Mucosa of stomach (tissue), 1 donor: ENCODE data around the gene ACMSD.
"Not testable (repeated sequence)": the region's sequence is repeated elsewhere in the genome, so short reads cannot be mapped to it uniquely, and the experiment has no call there.

Source experiments
- H3K27me3 ChIP-seq: one replicate; pipeline ENCODE4 v1.7.0; 2013; ENCODE audit warnings: mild to moderate bottlenecking, low read length; ENCODE audit not compliant: control insufficient read depth, insufficient read depth
- H3K36me3 ChIP-seq: one replicate; pipeline ENCODE4 v1.7.0; 2013; ENCODE audit warnings: low read length; ENCODE audit not compliant: control insufficient read depth, insufficient read depth
- H3K4me1 ChIP-seq: one replicate; pipeline ENCODE4 v1.7.0; 2013; ENCODE audit warnings: mild to moderate bottlenecking, low read length; ENCODE audit not compliant: control insufficient read depth, insufficient read depth
- H3K4me3 ChIP-seq: one replicate; pipeline ENCODE4 v1.7.0; 2013; ENCODE audit warnings: low read length
- H3K9ac ChIP-seq: one replicate; pipeline ENCODE4 v1.7.0; 2013; ENCODE audit warnings: mild to moderate bottlenecking, low read length, moderate library complexity
- H3K9me3 ChIP-seq: one replicate; pipeline ENCODE4 v1.7.0; 2013; ENCODE audit warnings: mild to moderate bottlenecking, low read length, moderate library complexity; ENCODE audit not compliant: control insufficient read depth
- donor health status: Pancreatic carcinoma.

Gene ACMSD

GRCh38 chr2:134838143-134838620 lies at the start of gene ACMSD:
TSS of gene ACMSD (plus strand) at chr2:134838616. CDS start at chr2:134838683, 67 bp downstream.
- Histone ChIP-seq H3K9me3 (no peaks in the 10 kb centered on the region), H3K9ac (no peak within 1 kb of the TSS), H3K4me3 (no peak within 1 kb of the TSS), H3K36me3 (no peaks in the 10 kb centered on the region), H3K4me1 (peaks cover 4% of the 10 kb centered on the region), H3K27me3 (no peaks in the 10 kb centered on the region)

- H3K4me1 ChIP-seq, result peaks cover 7% of the 10 kb centered on the region
These were observed 47.9 kb upstream of the ACMSD start for GRCh38 chr2:134790487-134790886.

GRCh38 chr2:134791616-134792015 lies 46.8 kb upstream of the ACMSD start:
- Histone ChIP-seq H3K4me3 (no peak overlapping the region), H3K9me3 (no peaks in the 10 kb centered on the region), H3K4me1 (peaks cover 7% of the 10 kb centered on the region), H3K27me3 (no peaks in the 10 kb centered on the region), H3K9ac (no peak overlapping the region), H3K36me3 (no peaks in the 10 kb centered on the region)

More at GRCh38 chr2:134790487-134790886, 47.9 kb upstream of the ACMSD start:
- Histone ChIP-seq H3K9me3 (no peaks in the 10 kb centered on the region), H3K27me3 (no peaks in the 10 kb centered on the region), H3K9ac (no peak overlapping the region), H3K36me3 (no peaks in the 10 kb centered on the region), H3K4me3 (no peak overlapping the region)

GRCh38 chr2:134792186-134792585 lies 46.2 kb upstream of the ACMSD start:
- no peak overlapping the region for H3K9ac ChIP-seq
- no peaks in the 10 kb centered on the region for H3K36me3 ChIP-seq
- H3K4me1 ChIP-seq, result peaks cover 7% of the 10 kb centered on the region
- H3K27me3 ChIP-seq, result no peaks in the 10 kb centered on the region
- no peaks in the 10 kb centered on the region for H3K9me3 ChIP-seq
- no peak overlapping the region for H3K4me3 ChIP-seq

- H3K4me3 ChIP-seq, result no peak overlapping the region
- no peaks in the 10 kb centered on the region for H3K9me3 ChIP-seq
- no peaks in the 10 kb centered on the region for H3K36me3 ChIP-seq
- H3K27me3 ChIP-seq, result no peaks in the 10 kb centered on the region
- H3K9ac ChIP-seq, result no peak overlapping the region
- H3K4me1 ChIP-seq, result no peaks in the 10 kb centered on the region
These were observed 42.7 kb upstream of the ACMSD start for GRCh38 chr2:134795765-134796164.

- H3K4me1 ChIP-seq, result no peaks in the 10 kb centered on the region
- H3K4me3 ChIP-seq, result no peak overlapping the region
These were observed 42.0 kb upstream of the ACMSD start for GRCh38 chr2:134796373-134796772.

GRCh38 chr2:134799936-134800335 lies 38.5 kb upstream of the ACMSD start:
- Histone ChIP-seq H3K9ac (no peak overlapping the region), H3K4me1 (no peaks in the 10 kb centered on the region), H3K36me3 (no peaks in the 10 kb centered on the region), H3K4me3 (no peak overlapping the region), H3K27me3 (no peaks in the 10 kb centered on the region), H3K9me3 (no peaks in the 10 kb centered on the region)

More at GRCh38 chr2:134796373-134796772, 42.0 kb upstream of the ACMSD start:
- Histone ChIP-seq H3K9me3 (no peaks in the 10 kb centered on the region), H3K9ac (no peak overlapping the region), H3K36me3 (no peaks in the 10 kb centered on the region), H3K27me3 (no peaks in the 10 kb centered on the region)

GRCh38 chr2:134800341-134800740 lies 38.1 kb upstream of the ACMSD start:
- Histone ChIP-seq H3K27me3 (no peaks in the 10 kb centered on the region), H3K36me3 (no peaks in the 10 kb centered on the region), H3K4me3 (no peak overlapping the region), H3K4me1 (no peaks in the 10 kb centered on the region), H3K9ac (no peak overlapping the region), H3K9me3 (no peaks in the 10 kb centered on the region)

GRCh38 chr2:134803609-134804405 lies 34.6 kb upstream of the ACMSD start:
- H3K36me3 ChIP-seq, H3K4me1 ChIP-seq, H3K27me3 ChIP-seq, H3K9me3 ChIP-seq, H3K4me3 ChIP-seq, H3K9ac ChIP-seq: not testable (repeated sequence)

GRCh38 chr2:134815741-134816140 lies 22.7 kb upstream of the ACMSD start:
- no peaks in the 10 kb centered on the region for H3K27me3 ChIP-seq
- no peaks in the 10 kb centered on the region for H3K9me3 ChIP-seq
- H3K9ac ChIP-seq, result no peak overlapping the region
- H3K4me3 ChIP-seq, result no peak overlapping the region
- no peaks in the 10 kb centered on the region for H3K36me3 ChIP-seq
- peaks cover 15% of the 10 kb centered on the region for H3K4me1 ChIP-seq

- H3K4me1 ChIP-seq, result peaks cover 15% of the 10 kb centered on the region
- no peak overlapping the region for H3K4me3 ChIP-seq
- H3K27me3 ChIP-seq, result no peaks in the 10 kb centered on the region
- H3K9me3 ChIP-seq, result no peaks in the 10 kb centered on the region
- no peak overlapping the region for H3K9ac ChIP-seq
- no peaks in the 10 kb centered on the region for H3K36me3 ChIP-seq
These were observed 20.1 kb upstream of the ACMSD start for GRCh38 chr2:134818321-134818720.

GRCh38 chr2:134819334-134819733 lies 19.1 kb upstream of the ACMSD start:
- no peaks in the 10 kb centered on the region for H3K36me3 ChIP-seq
- H3K4me1 ChIP-seq, result peaks cover 15% of the 10 kb centered on the region
- H3K4me3 ChIP-seq, result no peak overlapping the region
- no peaks in the 10 kb centered on the region for H3K27me3 ChIP-seq
- no peaks in the 10 kb centered on the region for H3K9me3 ChIP-seq
- no peak overlapping the region for H3K9ac ChIP-seq
